PC-9 (cell line): ENCODE results near the gene CASP3. TPM values are rescaled to one million over a fixed set of nuclear protein-coding genes. Genes with fewer than 3 reads are reported as not detected.
A peak's percentile ranks its signal among the peaks of the same experiment; 100 is the strongest.

ENCODE experiments used
- BruUV-seq: library from RNA; stranded (reverse); fragments of 400-500 nt; replicated peaks from 2 replicates; lab custom pipeline; 2021; lab: Mats Ljungman, UMichigan
- CTCF ChIA-PET: fragments of 300-600 bp; sonication (Branson Sonifier 250); formaldehyde crosslinking; loops from one replicate; lab custom pipeline; 2022; ENCODE audit warnings: antibody characterized with exemption; lab: Charles Lee
- POLR2A ChIA-PET: fragments of 300-600 bp; sonication (Branson Sonifier 250); formaldehyde crosslinking; loops from one replicate; lab custom pipeline; 2022; ENCODE audit warnings: antibody characterized with exemption; ENCODE audit not compliant: unreplicated experiment; lab: Charles Lee
- DNase-seq, 2 experiments: peaks; one replicate each; pipeline versions ENCODE4 v3.0.0 to v3.0.0-alpha.2; 2015 to 2022; ENCODE audit warnings: mixed read lengths in 1 of 2
- H2AFZ ChIP-seq: fragments of 200-600 bp; sonication (generic); 2 replicates; pipeline ENCODE4 v1.8.1; 2017; ENCODE audit warnings: antibody characterized with exemption
- H3F3A ChIP-seq: fragments of 200-600 bp; sonication (generic); 2 replicates; pipeline ENCODE4 v1.8.1; 2017; ENCODE audit warnings: antibody characterized with exemption, mild to moderate bottlenecking, low read depth; ENCODE audit not compliant: insufficient read depth
- H3K27ac ChIP-seq: fragments of 200-600 bp; sonication (generic); 2 replicates; pipeline ENCODE4 v1.6.1; 2016; ENCODE audit warnings: mixed run types
- H3K27me3 ChIP-seq: fragments of 200-600 bp; sonication (generic); 2 replicates; pipeline ENCODE4 v1.6.1; 2016; ENCODE audit warnings: low read depth, mixed run types; ENCODE audit not compliant: insufficient read depth
- H3K36me3 ChIP-seq: fragments of 200-600 bp; sonication (generic); 2 replicates; pipeline ENCODE4 v1.6.1; 2016; ENCODE audit warnings: low read depth, mixed run types
- H3K4me1 ChIP-seq: fragments of 200-600 bp; sonication (generic); replicated peaks from 2 replicates; pipeline ENCODE4 v1.6.1; 2016; ENCODE audit warnings: mixed run types; ENCODE audit not compliant: insufficient read depth
- H3K4me2 ChIP-seq: fragments of 200-600 bp; sonication (generic); 2 replicates; pipeline ENCODE4 v1.6.1; 2017; ENCODE audit warnings: mixed run types
- H3K4me3 ChIP-seq: fragments of 200-600 bp; sonication (generic); 2 replicates; pipeline ENCODE4 v1.6.1; 2016; ENCODE audit warnings: mixed run types
- H3K79me2 ChIP-seq: fragments of 200-600 bp; sonication (generic); 2 replicates; pipeline ENCODE4 v1.6.1; 2017; ENCODE audit warnings: low read depth, mixed run types
- H3K9me2 ChIP-seq: fragments of 200-600 bp; sonication (generic); 2 replicates; pipeline ENCODE4 v1.8.1; 2017; ENCODE audit warnings: mild to moderate bottlenecking; ENCODE audit not compliant: insufficient read depth
- H3K9me3 ChIP-seq: fragments of 200-600 bp; sonication (generic); 2 replicates; pipeline ENCODE4 v1.8.1; 2016; ENCODE audit warnings: low read depth; ENCODE audit not compliant: insufficient read depth
- H4K20me1 ChIP-seq: fragments of 200-600 bp; sonication (generic); 2 replicates; pipeline ENCODE4 v1.8.1; 2017; ENCODE audit not compliant: insufficient read depth
- EZH2 ChIP-seq: fragments of 200-600 bp; sonication (generic); IDR thresholded peaks from 2 replicates; pipeline ENCODE4 v1.8.0; 2017; ENCODE audit warnings: antibody characterized with exemption, low read depth
- intact Hi-C: fragments of 100-400 bp; cut with micrococcal nuclease; formaldehyde crosslinking; loops from one replicate; pipeline ENCODE4 v1.10.0; 2022; ENCODE audit not compliant: unreplicated experiment
- total RNA-seq: library from RNA; stranded (reverse); gene quantifications from 2 replicates; pipeline ENCODE4 v1.2.3, GENCODE V29; 2021
- TF ChIP-seq, protein P1 (sequence below): fragments of 200-600 bp; sonication (generic); conservative IDR thresholded peaks from 2 replicates; pipeline ENCODE4 v1.6.1; 2017; ENCODE audit warnings: mixed run types, antibody characterized with exemption, mild to moderate bottlenecking, moderate library complexity

The CASP3 gene
- total RNA-seq, 1 experiment from 2014 or later = 35.7 TPM

DNA sequence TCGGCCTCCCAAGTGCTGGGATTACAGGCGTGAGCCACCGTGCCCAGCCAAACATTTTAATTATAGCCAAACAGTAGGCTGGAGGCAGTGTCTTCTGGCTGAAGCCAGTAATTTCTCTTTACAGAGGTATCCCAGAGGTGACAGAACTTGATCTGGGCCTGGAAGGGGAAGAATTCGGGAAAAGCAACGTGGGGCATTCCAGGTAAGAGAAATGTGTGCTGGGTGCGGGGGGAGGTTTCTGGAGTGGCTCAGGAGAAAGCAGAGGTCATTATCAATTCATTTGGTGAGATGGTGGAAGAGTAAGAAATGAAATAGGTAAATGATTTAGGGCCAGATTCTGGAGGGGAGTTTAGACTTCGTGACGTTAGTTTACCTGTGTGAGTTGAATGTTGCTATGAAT is 2.7 kb upstream of the CASP3 start:
- Histone ChIP-seq H3K27me3 (no peaks in the 10 kb centered on the region), H3K9me2 (no peaks in the 10 kb centered on the region), H3K4me1 (peaks cover 15% of the 10 kb centered on the region), H3K4me3 (no peak overlapping the region), H3K36me3 (no peaks in the 10 kb centered on the region), H3K27ac (no peak overlapping the region), H4K20me1 (no peaks in the 10 kb centered on the region; the same call in 1 of the 2 replicates), H3F3A (no peaks in the 10 kb centered on the region), H3K9me3 (no peaks in the 10 kb centered on the region), H3K79me2 (peaks cover 24% of the 10 kb centered on the region), H3K4me2 (no peak overlapping the region), H2AFZ (no peak overlapping the region)
- no peak for DNase-seq
- intact Hi-C loops = loop anchor here (5.0 kb wide), 1 partner anchor 95 kb away; no protein-coding TSS in a partner anchor
- CTCF ChIA-PET = no interaction called here
- no TSS peak for BruUV-seq
- no peak for TF ChIP-seq EZH2
- TF ChIP-seq, protein P1, sequence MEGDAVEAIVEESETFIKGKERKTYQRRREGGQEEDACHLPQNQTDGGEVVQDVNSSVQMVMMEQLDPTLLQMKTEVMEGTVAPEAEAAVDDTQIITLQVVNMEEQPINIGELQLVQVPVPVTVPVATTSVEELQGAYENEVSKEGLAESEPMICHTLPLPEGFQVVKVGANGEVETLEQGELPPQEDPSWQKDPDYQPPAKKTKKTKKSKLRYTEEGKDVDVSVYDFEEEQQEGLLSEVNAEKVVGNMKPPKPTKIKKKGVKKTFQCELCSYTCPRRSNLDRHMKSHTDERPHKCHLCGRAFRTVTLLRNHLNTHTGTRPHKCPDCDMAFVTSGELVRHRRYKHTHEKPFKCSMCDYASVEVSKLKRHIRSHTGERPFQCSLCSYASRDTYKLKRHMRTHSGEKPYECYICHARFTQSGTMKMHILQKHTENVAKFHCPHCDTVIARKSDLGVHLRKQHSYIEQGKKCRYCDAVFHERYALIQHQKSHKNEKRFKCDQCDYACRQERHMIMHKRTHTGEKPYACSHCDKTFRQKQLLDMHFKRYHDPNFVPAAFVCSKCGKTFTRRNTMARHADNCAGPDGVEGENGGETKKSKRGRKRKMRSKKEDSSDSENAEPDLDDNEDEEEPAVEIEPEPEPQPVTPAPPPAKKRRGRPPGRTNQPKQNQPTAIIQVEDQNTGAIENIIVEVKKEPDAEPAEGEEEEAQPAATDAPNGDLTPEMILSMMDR = no peak
- POLR2A ChIA-PET = no interaction called here

DNA sequence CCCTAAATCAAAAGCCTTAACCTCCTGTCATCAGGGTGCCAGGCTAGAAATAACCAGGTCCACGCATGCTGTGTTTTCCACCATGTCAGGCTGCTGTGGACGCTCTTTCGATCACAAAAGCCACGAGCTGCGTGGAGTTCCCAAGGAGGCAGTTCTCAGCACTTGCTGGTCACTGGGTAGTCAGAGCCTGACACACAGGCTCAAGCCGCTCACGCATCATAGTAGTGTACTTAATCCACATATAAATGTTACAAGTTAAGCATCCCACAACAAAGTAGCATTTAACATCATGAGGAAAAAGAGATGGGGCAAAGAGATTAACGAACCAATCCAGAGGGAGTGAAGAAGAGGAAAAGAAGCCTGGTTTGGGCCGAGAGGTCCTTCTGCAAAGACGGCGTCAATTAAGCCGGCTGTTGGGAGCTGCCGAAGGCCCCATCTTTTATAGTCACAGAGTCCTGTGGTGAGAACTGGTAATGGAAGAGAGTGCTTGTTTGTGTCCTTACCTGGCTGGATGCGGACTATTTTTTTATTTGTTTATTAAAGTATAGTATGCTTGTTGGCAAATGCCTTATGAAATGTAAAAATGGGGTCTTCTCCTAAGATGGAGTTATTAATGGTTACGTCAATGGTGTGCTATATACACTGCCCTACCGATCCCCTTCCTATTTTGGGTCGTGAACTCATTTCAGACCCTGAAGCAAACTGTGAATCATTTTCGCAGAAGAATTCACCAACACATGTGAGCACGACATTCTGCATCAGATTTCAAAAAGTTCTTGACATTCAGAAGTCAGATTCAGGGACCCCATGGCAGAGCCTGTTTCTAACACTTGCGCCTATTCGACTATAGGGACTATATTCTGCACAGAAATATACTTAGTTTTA is 966 bp upstream of the CASP3 start:
- peak overlapping the region; percentile 68 for H3K4me3 ChIP-seq
- no peaks in the 10 kb centered on the region; the same call in 1 of the 2 replicates for H4K20me1 ChIP-seq
- no peaks in the 10 kb centered on the region for H3K27me3 ChIP-seq
- peaks cover 41% of the 10 kb centered on the region for H3K79me2 ChIP-seq
- BruUV-seq = TSS peak; percentile 91
- POLR2A ChIA-PET = interaction anchor here (0.6 to 1.0 kb wide), 7 partner anchors 14 to 1467 kb away, joined by 5 to 25 read pairs (median 12); no protein-coding TSS in a partner anchor
- TF ChIP-seq, protein P1 = no peak
- TF ChIP-seq EZH2 = no peak
- peak in 1 of 2 experiments; percentile 29 for DNase-seq
- H3K4me1 ChIP-seq = peaks cover 20% of the 10 kb centered on the region
- peak overlapping the region; percentile 74 for H2AFZ ChIP-seq
- intact Hi-C loops = loop anchor here (1.0 to 10.0 kb wide), 9 partner anchors 53 to 384 kb away; partner anchors contain the start of gene IRF2
- no peaks in the 10 kb centered on the region for H3K9me3 ChIP-seq
- H3K36me3 ChIP-seq = no peaks in the 10 kb centered on the region
- no peaks in the 10 kb centered on the region for H3K9me2 ChIP-seq
- H3F3A ChIP-seq = no peaks in the 10 kb centered on the region
- H3K27ac ChIP-seq = peak overlapping the region; percentile 32; the same call in 1 of the 2 replicates
- CTCF ChIA-PET = interaction anchor here (0.6 to 1.0 kb wide), 3 partner anchors 54 to 386 kb away, joined by 3 to 7 read pairs (median 3); no protein-coding TSS in a partner anchor
- H3K4me2 ChIP-seq = peak overlapping the region; percentile 75

DNA sequence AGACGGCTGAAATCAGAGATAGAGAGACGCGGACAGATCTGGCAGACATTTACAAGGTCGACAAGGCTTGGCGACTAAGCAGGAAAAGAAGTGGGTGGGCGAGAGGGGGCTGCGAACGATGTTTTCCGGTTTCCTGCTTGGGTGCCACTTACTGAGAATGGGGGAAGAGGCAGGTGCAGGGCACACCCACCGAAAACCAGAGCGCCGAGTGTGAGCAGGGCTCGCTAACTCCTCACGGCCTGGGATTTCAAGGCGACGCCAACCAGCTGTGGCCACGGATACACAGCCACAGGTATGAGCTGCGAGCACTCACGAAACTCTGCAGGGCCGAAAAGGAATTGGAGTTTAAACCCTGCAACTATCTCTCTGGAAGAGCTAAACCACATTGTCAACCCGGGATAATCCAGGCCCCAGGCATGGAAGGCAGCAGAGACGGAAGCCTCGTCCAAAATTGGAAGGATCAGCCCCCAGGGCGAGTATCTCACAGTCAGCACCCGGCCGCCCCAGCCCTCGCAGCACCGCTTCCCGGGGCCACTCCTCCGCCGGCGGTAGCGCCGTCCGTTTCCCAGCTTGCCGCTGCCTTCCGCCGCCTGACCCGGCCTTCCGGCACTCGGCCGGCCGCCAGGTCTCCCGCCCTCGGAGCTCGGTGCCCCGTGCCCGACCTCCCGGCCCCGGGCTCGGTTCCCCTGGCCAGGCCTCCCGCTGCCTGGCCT is 778 bp downstream of the CASP3 start:
- intact Hi-C loops = loop anchor here (1.0 to 10.0 kb wide), 8 partner anchors 52 to 382 kb away; partner anchors contain the start of gene IRF2
- H3K4me1 ChIP-seq = peaks cover 20% of the 10 kb centered on the region
- peak overlapping the region; percentile 83 for H3K4me3 ChIP-seq
- H3K27me3 ChIP-seq = no peaks in the 10 kb centered on the region
- CTCF ChIA-PET = interaction anchor here (0.6 kb wide), 1 partner anchor 99 kb away, joined by 6 read pairs; no protein-coding TSS in a partner anchor
- POLR2A ChIA-PET = interaction anchor here (0.7 to 1.2 kb wide), 2 partner anchors 77 to 111 kb away, joined by 3 to 4 read pairs; no protein-coding TSS in a partner anchor
- no peaks in the 10 kb centered on the region for H3K36me3 ChIP-seq
- no peaks in the 10 kb centered on the region for H3F3A ChIP-seq
- H3K4me2 ChIP-seq = peak overlapping the region; percentile 90
- H3K79me2 ChIP-seq = peaks cover 48% of the 10 kb centered on the region
- H3K9me2 ChIP-seq = no peaks in the 10 kb centered on the region
- no TSS peak for BruUV-seq
- H2AFZ ChIP-seq = peak overlapping the region; percentile 76
- no peaks in the 10 kb centered on the region for H3K9me3 ChIP-seq
- peak; percentile 34 to 50 for DNase-seq
- peak overlapping the region; percentile 73 for H3K27ac ChIP-seq
- no peaks in the 10 kb centered on the region; the same call in 1 of the 2 replicates for H4K20me1 ChIP-seq
- TF ChIP-seq, protein P1 = no peak
- TF ChIP-seq EZH2 = no peak
